GM19238 (cell line): ENCODE results near the gene LRRC31.

Source experiments
- DNase-seq: peaks from one replicate; pipeline ENCODE4 v3.0.0; 2011; ENCODE audit warnings: low spot score; ENCODE audit not compliant: insufficient read length

The LRRC31 gene

GRCh38 chr3:169813757-169814517, 55.8 kb downstream of the LRRC31 start:
- peak; percentile 46 for DNase-seq

GRCh38 chr3:169813278-169813677, 56.5 kb downstream of the LRRC31 start:
- no peak for DNase-seq

GRCh38 chr3:169812332-169813235, 57.2 kb downstream of the LRRC31 start, which contains the start of the genes LRRC34 and LRRIQ4:
Gene LRRC34, minus strand, starts transcription at chr3:169812904. Its CDS starts 356 bp downstream, at chr3:169812548.
Gene LRRIQ4, plus strand, starts transcription at chr3:169812870. Its CDS starts 9,052 bp downstream, at chr3:169821922.
- DNase-seq: peak; percentile 37

- no peak for DNase-seq
Measured at GRCh38 chr3:169811631-169812331, 58.0 kb downstream of the LRRC31 start.

- no peak for DNase-seq
Measured at GRCh38 chr3:169809230-169809795, 60.4 kb downstream of the LRRC31 start.

GRCh38 chr3:169804681-169805080, 65.1 kb downstream of the LRRC31 start:
- no peak for DNase-seq

GRCh38 chr3:169792359-169792758, 77.4 kb downstream of the LRRC31 start:
- no peak for DNase-seq

GRCh38 chr3:169790687-169791429, 78.9 kb downstream of the LRRC31 start:
- DNase-seq: no peak

- no peak for DNase-seq
Measured at GRCh38 chr3:169790219-169790618, 79.5 kb downstream of the LRRC31 start.
